ENCODE measurements around the gene DCAF16. TPM values are rescaled to one million over a fixed set of nuclear protein-coding genes. Genes with fewer than 3 reads are reported as not detected.

Gene DCAF16
- total RNA-seq, 1 experiment from 2014 or later: 65.7 TPM

- ChIA-PET RAD21 (ENCODE audit: low non-redundant PET in 1 of 2, low total read pairs in 2 of 2, uncharacterized antibody in 2 of 2, unreplicated experiment in 2 of 2) (no interaction called here), CTCF (interaction anchor here (1.2 to 1.3 kb wide), 3 partner anchors 9 to 777 kb away, joined by 3 to 8 read pairs (median 6); no protein-coding TSS in a partner anchor), POLR2A (no interaction called here)
- BruUV-seq (replicated peaks): no TSS peak
- ATAC-seq (no peak), DNase-seq (ENCODE audit: low read depth, low spot score) (no peak)
- Histone ChIP-seq H3K9ac (ENCODE audit: low read length) (no peak overlapping the region), H3K4me1 (ENCODE audit: control insufficient read depth in 1 of 2, insufficient read depth in 2 of 2, low read length in 2 of 2) (peaks cover 5 to 9% of the 10 kb centered on the region in 2 experiments; a peak in 2 of 4 replicates), H3K9me3 (ENCODE audit: control insufficient read depth in 1 of 2, insufficient read depth in 1 of 2, low read depth in 1 of 2, low read length in 2 of 2) (no peaks in the 10 kb centered on the region), H2AFZ (ENCODE audit: low read depth, low read length, poor library complexity, severe bottlenecking) (no peak overlapping the region), H3K4me2 (ENCODE audit: low read length) (no peak overlapping the region), H3K36me3 (ENCODE audit: control insufficient read depth in 1 of 2, insufficient read depth in 2 of 2, low read length in 2 of 2) (peaks cover 26 to 34% of the 10 kb centered on the region in 2 experiments; a peak in 3 of 4 replicates), H3K9me2 (ENCODE audit: insufficient read depth) (no peaks in the 10 kb centered on the region), H3K4me3 (replicated peaks in 1 of 2; ENCODE audit: low read depth in 1 of 2, low read length in 2 of 2) (no peak overlapping the region), H3K27me3 (ENCODE audit: insufficient read depth, low read length) (no peaks in the 10 kb centered on the region), H3K27ac (ENCODE audit: low read depth, low read length) (no peak overlapping the region), H4K20me1 (ENCODE audit: insufficient read depth) (no peaks in the 10 kb centered on the region), H3K79me2 (ENCODE audit: insufficient read depth, low read length) (peaks cover 100% of the 10 kb centered on the region)
- intact Hi-C loops (cut with micrococcal nuclease): no loop called here
- TF ChIP-seq CEBPB (IDR thresholded peaks at IDR 0.05; ENCODE audit: low read depth): no peak
- TF ChIP-seq ZBTB33 (IDR thresholded peaks at IDR 0.05; ENCODE audit: extremely low read depth, insufficient replicate concordance, low read length): no peak
- no peak for TF ChIP-seq YY1 (IDR thresholded peaks at IDR 0.05; ENCODE audit: extremely low read depth, insufficient replicate concordance, low read depth, low read length)
- no peak for TF ChIP-seq ELF1 (IDR thresholded peaks at IDR 0.05; ENCODE audit: borderline replicate concordance, low read depth)
- no peak for TF ChIP-seq EZH2phosphoT487 (IDR thresholded peaks at IDR 0.05; ENCODE audit: borderline replicate concordance)
- TF ChIP-seq POLR2A (IDR thresholded peaks at IDR 0.05; ENCODE audit: borderline replicate concordance, extremely low read depth, insufficient read depth, insufficient read length): no peak
- no peak for TF ChIP-seq ZFX (IDR thresholded peaks at IDR 0.05)
- TF ChIP-seq SRF (IDR thresholded peaks at IDR 0.05; ENCODE audit: low read depth): no peak
- TF ChIP-seq EZH2 (IDR thresholded peaks at IDR 0.05): no peak
- TF ChIP-seq FOSL1 (IDR thresholded peaks at IDR 0.05; ENCODE audit: low read depth): no peak
- no peak for TF ChIP-seq TCF7L2 (IDR thresholded peaks at IDR 0.05; ENCODE audit: borderline replicate concordance, extremely low read depth, insufficient read depth, insufficient read length)
- TF ChIP-seq RAD21 (IDR thresholded peaks at IDR 0.05; ENCODE audit: low read depth): no peak
- TF ChIP-seq ATF3 (IDR thresholded peaks at IDR 0.05): no peak
- no peak for TF ChIP-seq CBX3 (IDR thresholded peaks at IDR 0.05; ENCODE audit: low read depth)
- no peak for TF ChIP-seq ZNF274 (IDR thresholded peaks at IDR 0.05; ENCODE audit: low read depth, low read length)
- TF ChIP-seq REST (IDR thresholded peaks at IDR 0.05; ENCODE audit: low read depth): no peak
These were observed 5.6 kb upstream of the DCAF16 start for GRCh38 chr4:17816142-17816541.
